Neural cell (in vitro differentiated cells): ENCODE results near the gene STX4. TPM values are rescaled to one million over a fixed set of nuclear protein-coding genes. Genes with fewer than 3 reads are reported as not detected.

Source experiments
- H2AFZ ChIP-seq: fragments of 200-600, 300-800 bp; sonication (generic), shearing (Covaris generic); 2 replicates; pipeline ENCODE4 v1.6.0; 2014; ENCODE audit warnings: low read depth, mild to moderate bottlenecking, antibody characterized with exemption, low read length, moderate library complexity
- H3F3A ChIP-seq: fragments of 200-600 bp; shearing (Covaris generic); 2 replicates; pipeline ENCODE4 v1.6.1; 2016; ENCODE audit warnings: mild to moderate bottlenecking, moderate library complexity, mixed read lengths, antibody characterized with exemption, low read length; ENCODE audit not compliant: insufficient read depth, poor library complexity, severe bottlenecking
- H3K27ac ChIP-seq: fragments of 200-600, 300-800 bp; sonication (generic), shearing (Covaris generic); 2 replicates; pipeline ENCODE4 v1.5.1; 2014; ENCODE audit warnings: mild to moderate bottlenecking, low read length, moderate library complexity
- H3K27me3 ChIP-seq: fragments of 300-800, 200-600 bp; sonication (generic), shearing (Covaris generic); 2 replicates; pipeline ENCODE4 v1.6.0; 2014; ENCODE audit warnings: mild to moderate bottlenecking, low read depth, low read length, moderate library complexity; ENCODE audit not compliant: insufficient read depth
- H3K36me3 ChIP-seq: fragments of 300-800, 200-600 bp; sonication (generic), shearing (Covaris generic); 2 replicates; pipeline ENCODE4 v1.5.1; 2014; ENCODE audit warnings: mild to moderate bottlenecking, antibody characterized with exemption, low read length, moderate library complexity; ENCODE audit not compliant: insufficient read depth
- H3K4me2 ChIP-seq: fragments of 300-800, 200-600 bp; sonication (generic), shearing (Covaris generic); 2 replicates; pipeline ENCODE4 v1.6.0; 2014; ENCODE audit warnings: mild to moderate bottlenecking, low read length
- H3K4me3 ChIP-seq: fragments of 300-800, 200-600 bp; sonication (generic), shearing (Covaris generic); 2 replicates; pipeline ENCODE4 v1.5.1; 2014; ENCODE audit warnings: mild to moderate bottlenecking, low read length, moderate library complexity
- H3K79me2 ChIP-seq: fragments of 200-600 bp; shearing (Covaris generic); replicated peaks from 2 replicates; pipeline ENCODE4 v1.6.0; 2014; ENCODE audit warnings: mild to moderate bottlenecking, low read length, moderate library complexity; ENCODE audit not compliant: insufficient read depth
- H3K9ac ChIP-seq: fragments of 300-800, 200-600 bp; sonication (generic), shearing (Covaris generic); 2 replicates; pipeline ENCODE4 v1.6.1; 2016; ENCODE audit warnings: mild to moderate bottlenecking, low read length, mixed read lengths
- H3K9me2 ChIP-seq: fragments of 200-600 bp; shearing (Covaris generic); 2 replicates; pipeline ENCODE4 v1.6.1; 2016; ENCODE audit warnings: mild to moderate bottlenecking, low read length, mixed read lengths; ENCODE audit not compliant: insufficient read depth
- H3K9me3 ChIP-seq: fragments of 200-600, 300-800 bp; sonication (generic), shearing (Covaris generic); 2 replicates; pipeline ENCODE4 v1.6.1; 2016; ENCODE audit warnings: mild to moderate bottlenecking, mixed run types, low read length, moderate library complexity, mixed read lengths
- H4K20me1 ChIP-seq: fragments of 200-600 bp; shearing (Covaris generic); 2 replicates; pipeline ENCODE4 v1.6.1; 2016; ENCODE audit warnings: mild to moderate bottlenecking, mixed run types; ENCODE audit not compliant: insufficient read depth
- EP300 ChIP-seq: fragments of 450-650 bp; conservative IDR thresholded peaks from 2 replicates; pipeline ENCODE4 v1.6.1; 2014; ENCODE audit warnings: antibody characterized with exemption, mild to moderate bottlenecking, moderate library complexity; ENCODE audit not compliant: poor library complexity, severe bottlenecking
- EZH2 ChIP-seq: fragments of 200-600, 300-800 bp; shearing (Covaris generic), sonication (generic); IDR thresholded peaks from 2 replicates; pipeline ENCODE4 v1.6.1; 2014; ENCODE audit warnings: antibody characterized with exemption, low read length, borderline replicate concordance, mild to moderate bottlenecking; ENCODE audit not compliant: insufficient read depth, poor library complexity, severe bottlenecking
- MXI1 ChIP-seq: fragments of 450-650 bp; conservative IDR thresholded peaks from 2 replicates; pipeline ENCODE4 v1.6.1; 2014; ENCODE audit warnings: antibody characterized with exemption, mild to moderate bottlenecking; ENCODE audit not compliant: poor library complexity, severe bottlenecking
- POLR2AphosphoS5 ChIP-seq: IDR thresholded peaks from 2 replicates; pipeline ENCODE4 v1.6.1; 2012
- RAD21 ChIP-seq: fragments of 450-650 bp; conservative IDR thresholded peaks from 2 replicates; pipeline ENCODE4 v1.6.1; 2014; ENCODE audit warnings: antibody characterized with exemption, mild to moderate bottlenecking, moderate library complexity
- SMC3 ChIP-seq: fragments of 450-650 bp; conservative IDR thresholded peaks from 2 replicates; pipeline ENCODE4 v1.6.1; 2014; ENCODE audit warnings: antibody characterized with exemption, mild to moderate bottlenecking, moderate library complexity; ENCODE audit not compliant: poor library complexity
- TAF1 ChIP-seq: IDR thresholded peaks from 2 replicates; pipeline ENCODE4 v1.6.1; 2012; ENCODE audit warnings: low read depth
- polyA plus RNA-seq: library from polyadenylated mRNA; depleted of rRNA; stranded (reverse); fragments of >200 nt; gene quantifications from 2 replicates; pipeline ENCODE4 v1.2.3, GENCODE V29; 2014
- TF ChIP-seq, protein P1 (sequence below): fragments of 450-650 bp; IDR thresholded peaks from 2 replicates; pipeline ENCODE4 v1.5.1; 2014; ENCODE audit warnings: antibody characterized with exemption, mild to moderate bottlenecking, moderate library complexity; ENCODE audit not compliant: poor library complexity, severe bottlenecking
- TF ChIP-seq, protein P2 (sequence below): IDR thresholded peaks from 2 replicates; pipeline ENCODE4 v1.6.1; 2012; ENCODE audit warnings: borderline replicate concordance

The STX4 gene
- polyA plus RNA-seq, 1 donor from 2014 or later: 32.2 TPM

GRCh38 chr16:31083081-31083480, 49.7 kb downstream of the STX4 start:
- H2AFZ ChIP-seq: no peak overlapping the region
- no peaks in the 10 kb centered on the region for H3K27me3 ChIP-seq
- H4K20me1 ChIP-seq: no peaks in the 10 kb centered on the region
- peaks cover under 1% of the 10 kb centered on the region for H3K79me2 ChIP-seq
- no peak overlapping the region for H3K4me3 ChIP-seq
- no peaks in the 10 kb centered on the region for H3K9me3 ChIP-seq
- no peaks in the 10 kb centered on the region for H3K9me2 ChIP-seq
- peaks cover 11% of the 10 kb centered on the region for H3K36me3 ChIP-seq
- H3K4me2 ChIP-seq: no peak overlapping the region
- no peak overlapping the region for H3K27ac ChIP-seq
- no peak for TF ChIP-seq EZH2
- TF ChIP-seq EP300: no peak
- TF ChIP-seq POLR2AphosphoS5: no peak
- TF ChIP-seq MXI1: no peak
- TF ChIP-seq TAF1: no peak
- TF ChIP-seq SMC3: no peak
- no peak for TF ChIP-seq RAD21
- TF ChIP-seq, protein P1, sequence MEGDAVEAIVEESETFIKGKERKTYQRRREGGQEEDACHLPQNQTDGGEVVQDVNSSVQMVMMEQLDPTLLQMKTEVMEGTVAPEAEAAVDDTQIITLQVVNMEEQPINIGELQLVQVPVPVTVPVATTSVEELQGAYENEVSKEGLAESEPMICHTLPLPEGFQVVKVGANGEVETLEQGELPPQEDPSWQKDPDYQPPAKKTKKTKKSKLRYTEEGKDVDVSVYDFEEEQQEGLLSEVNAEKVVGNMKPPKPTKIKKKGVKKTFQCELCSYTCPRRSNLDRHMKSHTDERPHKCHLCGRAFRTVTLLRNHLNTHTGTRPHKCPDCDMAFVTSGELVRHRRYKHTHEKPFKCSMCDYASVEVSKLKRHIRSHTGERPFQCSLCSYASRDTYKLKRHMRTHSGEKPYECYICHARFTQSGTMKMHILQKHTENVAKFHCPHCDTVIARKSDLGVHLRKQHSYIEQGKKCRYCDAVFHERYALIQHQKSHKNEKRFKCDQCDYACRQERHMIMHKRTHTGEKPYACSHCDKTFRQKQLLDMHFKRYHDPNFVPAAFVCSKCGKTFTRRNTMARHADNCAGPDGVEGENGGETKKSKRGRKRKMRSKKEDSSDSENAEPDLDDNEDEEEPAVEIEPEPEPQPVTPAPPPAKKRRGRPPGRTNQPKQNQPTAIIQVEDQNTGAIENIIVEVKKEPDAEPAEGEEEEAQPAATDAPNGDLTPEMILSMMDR: no peak
- TF ChIP-seq, protein P2, sequence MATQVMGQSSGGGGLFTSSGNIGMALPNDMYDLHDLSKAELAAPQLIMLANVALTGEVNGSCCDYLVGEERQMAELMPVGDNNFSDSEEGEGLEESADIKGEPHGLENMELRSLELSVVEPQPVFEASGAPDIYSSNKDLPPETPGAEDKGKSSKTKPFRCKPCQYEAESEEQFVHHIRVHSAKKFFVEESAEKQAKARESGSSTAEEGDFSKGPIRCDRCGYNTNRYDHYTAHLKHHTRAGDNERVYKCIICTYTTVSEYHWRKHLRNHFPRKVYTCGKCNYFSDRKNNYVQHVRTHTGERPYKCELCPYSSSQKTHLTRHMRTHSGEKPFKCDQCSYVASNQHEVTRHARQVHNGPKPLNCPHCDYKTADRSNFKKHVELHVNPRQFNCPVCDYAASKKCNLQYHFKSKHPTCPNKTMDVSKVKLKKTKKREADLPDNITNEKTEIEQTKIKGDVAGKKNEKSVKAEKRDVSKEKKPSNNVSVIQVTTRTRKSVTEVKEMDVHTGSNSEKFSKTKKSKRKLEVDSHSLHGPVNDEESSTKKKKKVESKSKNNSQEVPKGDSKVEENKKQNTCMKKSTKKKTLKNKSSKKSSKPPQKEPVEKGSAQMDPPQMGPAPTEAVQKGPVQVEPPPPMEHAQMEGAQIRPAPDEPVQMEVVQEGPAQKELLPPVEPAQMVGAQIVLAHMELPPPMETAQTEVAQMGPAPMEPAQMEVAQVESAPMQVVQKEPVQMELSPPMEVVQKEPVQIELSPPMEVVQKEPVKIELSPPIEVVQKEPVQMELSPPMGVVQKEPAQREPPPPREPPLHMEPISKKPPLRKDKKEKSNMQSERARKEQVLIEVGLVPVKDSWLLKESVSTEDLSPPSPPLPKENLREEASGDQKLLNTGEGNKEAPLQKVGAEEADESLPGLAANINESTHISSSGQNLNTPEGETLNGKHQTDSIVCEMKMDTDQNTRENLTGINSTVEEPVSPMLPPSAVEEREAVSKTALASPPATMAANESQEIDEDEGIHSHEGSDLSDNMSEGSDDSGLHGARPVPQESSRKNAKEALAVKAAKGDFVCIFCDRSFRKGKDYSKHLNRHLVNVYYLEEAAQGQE: no peak
- H3K9ac ChIP-seq: no peak overlapping the region
- no peaks in the 10 kb centered on the region for H3F3A ChIP-seq

- no peaks in the 10 kb centered on the region for H3F3A ChIP-seq
- H3K4me3 ChIP-seq: no peak overlapping the region
- H3K27ac ChIP-seq: no peak overlapping the region
- no peak overlapping the region for H2AFZ ChIP-seq
- H3K4me2 ChIP-seq: no peak overlapping the region
- H3K9me2 ChIP-seq: no peaks in the 10 kb centered on the region
- no peak overlapping the region for H3K9ac ChIP-seq
- peaks cover 11% of the 10 kb centered on the region for H3K36me3 ChIP-seq
- no peaks in the 10 kb centered on the region for H3K9me3 ChIP-seq
- no peaks in the 10 kb centered on the region for H4K20me1 ChIP-seq
- TF ChIP-seq, protein P1: no peak
- TF ChIP-seq TAF1 (no peak), RAD21 (no peak), EZH2 (no peak), SMC3 (no peak), POLR2AphosphoS5 (no peak), MXI1 (no peak), EP300 (no peak)
- TF ChIP-seq, protein P2: no peak
- H3K79me2 ChIP-seq: no peaks in the 10 kb centered on the region
- H3K27me3 ChIP-seq: no peaks in the 10 kb centered on the region
Measured at GRCh38 chr16:31083556-31083955, 50.2 kb downstream of the STX4 start.
